Astrocyte of the spinal cord (primary cell): Measurements from ENCODE around the gene LOXL3.
A peak's percentile ranks its signal among the peaks of the same experiment; 100 is the strongest.

Experiments used
- DNase-seq: peaks from one replicate; pipeline ENCODE4 v3.0.0; 2011; ENCODE audit warnings: low read depth, low spot score
- H3K4me3 ChIP-seq: 2 replicates; pipeline ENCODE4 v1.5.1; 2011; ENCODE audit warnings: low read depth, mild to moderate bottlenecking, low read length, moderate library complexity
- in situ Hi-C: cut with HindIII; loops from 2 replicates; pipeline ENCODE4 v1.10.0; 2017; ENCODE audit warnings: low sequenced_read_pairs
- TF ChIP-seq, protein P1 (sequence below): IDR thresholded peaks from 2 replicates; pipeline ENCODE4 v1.5.1; 2012; ENCODE audit warnings: low read depth, mild to moderate bottlenecking, low read length, inconsistent platforms

Gene LOXL3, protein sequence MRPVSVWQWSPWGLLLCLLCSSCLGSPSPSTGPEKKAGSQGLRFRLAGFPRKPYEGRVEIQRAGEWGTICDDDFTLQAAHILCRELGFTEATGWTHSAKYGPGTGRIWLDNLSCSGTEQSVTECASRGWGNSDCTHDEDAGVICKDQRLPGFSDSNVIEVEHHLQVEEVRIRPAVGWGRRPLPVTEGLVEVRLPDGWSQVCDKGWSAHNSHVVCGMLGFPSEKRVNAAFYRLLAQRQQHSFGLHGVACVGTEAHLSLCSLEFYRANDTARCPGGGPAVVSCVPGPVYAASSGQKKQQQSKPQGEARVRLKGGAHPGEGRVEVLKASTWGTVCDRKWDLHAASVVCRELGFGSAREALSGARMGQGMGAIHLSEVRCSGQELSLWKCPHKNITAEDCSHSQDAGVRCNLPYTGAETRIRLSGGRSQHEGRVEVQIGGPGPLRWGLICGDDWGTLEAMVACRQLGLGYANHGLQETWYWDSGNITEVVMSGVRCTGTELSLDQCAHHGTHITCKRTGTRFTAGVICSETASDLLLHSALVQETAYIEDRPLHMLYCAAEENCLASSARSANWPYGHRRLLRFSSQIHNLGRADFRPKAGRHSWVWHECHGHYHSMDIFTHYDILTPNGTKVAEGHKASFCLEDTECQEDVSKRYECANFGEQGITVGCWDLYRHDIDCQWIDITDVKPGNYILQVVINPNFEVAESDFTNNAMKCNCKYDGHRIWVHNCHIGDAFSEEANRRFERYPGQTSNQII

DNA sequence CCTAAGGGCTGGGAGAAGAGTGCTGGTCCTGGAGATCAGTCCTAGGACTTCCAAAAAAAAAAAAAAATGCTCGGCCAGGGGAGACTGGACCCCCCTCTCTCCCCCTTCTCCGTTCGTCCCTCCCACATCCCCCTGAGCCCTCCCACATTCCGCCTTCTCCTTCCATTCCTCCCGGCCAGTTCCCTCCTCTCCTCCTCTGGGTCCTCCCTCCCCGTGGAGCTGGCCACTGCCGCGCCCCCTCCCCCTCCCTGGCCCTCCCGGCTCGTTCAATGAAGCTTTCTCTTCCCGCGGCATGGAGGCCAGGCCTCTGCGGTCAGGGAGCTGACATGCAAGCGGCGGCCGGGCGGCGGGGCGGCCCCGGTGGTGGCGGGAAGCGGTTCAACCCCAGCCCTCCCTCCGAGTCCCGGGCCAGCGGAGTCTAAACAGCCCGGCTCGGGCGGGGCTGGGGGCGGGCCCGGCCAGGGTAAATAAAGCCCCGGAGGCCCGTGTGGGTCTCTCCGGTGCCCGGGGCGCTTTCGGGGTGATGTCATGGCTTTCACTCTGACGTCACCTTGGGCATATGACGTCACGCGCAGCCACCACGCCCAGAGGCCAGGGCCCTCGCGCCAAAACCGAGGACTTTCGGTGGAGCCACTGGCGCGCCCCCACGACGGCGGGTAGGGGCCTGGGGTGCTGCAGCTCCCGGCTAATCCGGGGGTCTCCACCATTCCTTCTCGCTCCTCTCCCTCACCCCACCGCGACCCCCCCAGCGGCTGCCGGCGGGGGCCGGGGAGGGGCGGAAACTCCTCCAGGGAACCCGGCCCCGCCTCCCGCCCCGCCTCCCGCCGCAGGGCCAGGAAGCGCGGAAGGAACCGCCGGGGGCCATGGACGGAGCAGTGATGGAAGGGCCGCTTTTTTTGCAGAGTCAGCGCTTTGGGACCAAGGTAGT, at the start of gene LOXL3, which contains the start of gene DOK1:
LOXL3 (minus strand) TSS at position 51 of the 928 bp plus-strand sequence. CDS start 1,308 bp downstream, outside the sequence.
DOK1 (plus strand) TSS at position 829 of the 928 bp plus-strand sequence; CDS start at position 864, 35 bp downstream.
- in situ Hi-C loops: no loop called here
- peak within 1 kb of the TSS; percentile 89 for H3K4me3 ChIP-seq
- DNase-seq: peak; percentile 96
- TF ChIP-seq, protein P1, sequence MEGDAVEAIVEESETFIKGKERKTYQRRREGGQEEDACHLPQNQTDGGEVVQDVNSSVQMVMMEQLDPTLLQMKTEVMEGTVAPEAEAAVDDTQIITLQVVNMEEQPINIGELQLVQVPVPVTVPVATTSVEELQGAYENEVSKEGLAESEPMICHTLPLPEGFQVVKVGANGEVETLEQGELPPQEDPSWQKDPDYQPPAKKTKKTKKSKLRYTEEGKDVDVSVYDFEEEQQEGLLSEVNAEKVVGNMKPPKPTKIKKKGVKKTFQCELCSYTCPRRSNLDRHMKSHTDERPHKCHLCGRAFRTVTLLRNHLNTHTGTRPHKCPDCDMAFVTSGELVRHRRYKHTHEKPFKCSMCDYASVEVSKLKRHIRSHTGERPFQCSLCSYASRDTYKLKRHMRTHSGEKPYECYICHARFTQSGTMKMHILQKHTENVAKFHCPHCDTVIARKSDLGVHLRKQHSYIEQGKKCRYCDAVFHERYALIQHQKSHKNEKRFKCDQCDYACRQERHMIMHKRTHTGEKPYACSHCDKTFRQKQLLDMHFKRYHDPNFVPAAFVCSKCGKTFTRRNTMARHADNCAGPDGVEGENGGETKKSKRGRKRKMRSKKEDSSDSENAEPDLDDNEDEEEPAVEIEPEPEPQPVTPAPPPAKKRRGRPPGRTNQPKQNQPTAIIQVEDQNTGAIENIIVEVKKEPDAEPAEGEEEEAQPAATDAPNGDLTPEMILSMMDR: no peak

DNA sequence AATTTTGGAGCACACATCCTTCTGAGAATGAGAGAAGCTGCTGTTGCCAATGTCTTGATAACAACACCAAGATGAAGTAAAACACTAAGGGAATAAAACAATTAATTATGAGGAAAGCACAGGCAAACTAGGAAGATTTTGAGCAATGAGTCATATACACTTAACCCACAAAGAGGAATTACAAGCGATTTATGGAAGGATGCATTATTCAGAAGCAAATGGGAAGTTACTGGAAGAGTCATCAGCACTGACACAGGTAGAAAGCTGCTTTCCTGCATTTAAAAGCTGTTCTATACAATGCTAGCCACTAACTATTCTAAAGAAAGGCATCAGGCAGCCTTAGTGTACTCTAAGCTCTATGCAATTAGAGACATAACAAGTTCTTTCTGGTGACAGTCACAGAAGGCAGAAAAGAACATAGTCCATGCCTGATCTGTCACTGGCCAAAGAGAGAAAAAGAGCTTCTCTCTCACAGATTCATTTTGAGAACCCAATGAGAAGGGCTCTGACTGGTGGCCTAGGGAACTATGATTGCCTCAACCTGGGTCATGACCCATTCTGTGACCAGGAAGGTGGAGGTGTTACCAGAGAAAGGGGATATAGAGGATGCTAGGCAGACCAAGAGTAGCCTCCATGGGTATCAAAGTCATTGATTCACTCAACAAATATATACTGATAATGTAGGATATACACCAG, 49.0 kb upstream of the LOXL3 start:
- TF ChIP-seq, protein P1: no peak
- no peak overlapping the region for H3K4me3 ChIP-seq
- in situ Hi-C loops: no loop called here
- DNase-seq: peak; percentile 32

DNA sequence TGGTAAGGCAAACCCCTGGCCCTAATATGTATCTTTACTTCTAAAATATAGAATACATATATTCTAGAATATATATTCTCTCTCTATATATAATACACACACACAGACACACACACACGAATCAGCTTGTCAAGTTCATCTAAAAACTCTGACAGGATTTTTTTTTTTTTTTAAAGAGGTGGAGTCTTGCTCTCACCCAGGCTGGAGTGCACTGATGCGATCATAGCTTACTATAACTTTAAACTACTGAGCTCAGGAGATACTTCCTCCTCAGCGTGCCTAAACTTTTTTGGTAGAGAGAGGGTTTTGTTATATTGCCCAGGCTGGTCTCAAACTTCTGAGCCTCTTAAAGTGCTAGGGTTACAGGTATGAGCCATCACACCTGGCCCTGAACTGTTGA, 45.9 kb upstream of the LOXL3 start:
- no peak overlapping the region for H3K4me3 ChIP-seq
- no peak for DNase-seq
- in situ Hi-C loops: no loop called here
- TF ChIP-seq, protein P1: no peak

DNA sequence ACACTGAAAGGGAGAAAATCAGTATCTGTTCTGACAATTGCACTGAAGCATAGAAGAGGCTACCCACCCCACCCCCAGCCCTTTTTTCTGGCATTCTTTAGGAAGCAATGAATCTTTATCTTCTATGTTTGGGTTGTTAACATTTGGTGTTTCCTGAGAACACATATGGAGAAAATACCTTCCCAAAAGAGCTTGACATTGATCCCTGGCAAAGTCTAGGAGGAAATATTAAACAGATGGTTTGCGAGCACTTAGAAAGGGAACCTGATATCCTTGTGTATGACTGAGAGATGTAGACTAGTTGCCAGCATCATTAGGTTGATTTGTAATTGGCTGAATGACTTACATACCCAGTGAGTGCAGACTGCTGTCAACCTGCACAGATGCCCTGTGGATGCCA, 43.7 kb upstream of the LOXL3 start:
- TF ChIP-seq, protein P1: no peak
- DNase-seq: no peak
- in situ Hi-C loops: no loop called here
- H3K4me3 ChIP-seq: no peak overlapping the region

DNA sequence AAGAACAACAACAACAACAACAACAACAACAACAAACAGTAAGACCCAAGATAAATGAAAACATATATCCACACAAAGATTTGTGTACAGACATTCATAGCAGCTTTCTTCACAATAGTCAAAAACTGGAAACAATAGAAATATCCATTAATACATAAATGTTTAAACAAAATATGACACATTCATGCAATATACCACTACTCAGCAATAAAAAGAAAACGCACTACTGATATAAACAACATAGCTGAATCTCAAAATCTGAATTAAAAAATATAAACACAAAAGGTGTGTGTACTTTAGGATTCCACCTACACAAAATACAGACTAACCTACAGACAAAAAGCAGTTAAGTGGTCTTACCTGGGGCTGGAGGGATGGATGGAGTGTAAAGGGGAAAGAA, 42.8 kb upstream of the LOXL3 start:
- DNase-seq: no peak
- no peak overlapping the region for H3K4me3 ChIP-seq
- in situ Hi-C loops: no loop called here
- TF ChIP-seq, protein P1: no peak
